Epithelial cell of prostate (primary cell): ENCODE data around the gene CST3.
A peak's percentile ranks its signal among the peaks of the same experiment; 100 is the strongest.
"Not testable (repeated sequence)": the region's sequence is repeated elsewhere in the genome, so short reads cannot be mapped to it uniquely, and the experiment has no call there.

ENCODE experiments used
- DNase-seq: peaks from one replicate; pipeline ENCODE4 v3.0.0-alpha.2; 2011; ENCODE audit warnings: low read depth, low spot score
- H3K27ac ChIP-seq: fragments of 450-650 bp; 2 replicates; pipeline ENCODE4 v1.5.1; 2017; ENCODE audit warnings: mild to moderate bottlenecking

Gene CST3

DNA sequence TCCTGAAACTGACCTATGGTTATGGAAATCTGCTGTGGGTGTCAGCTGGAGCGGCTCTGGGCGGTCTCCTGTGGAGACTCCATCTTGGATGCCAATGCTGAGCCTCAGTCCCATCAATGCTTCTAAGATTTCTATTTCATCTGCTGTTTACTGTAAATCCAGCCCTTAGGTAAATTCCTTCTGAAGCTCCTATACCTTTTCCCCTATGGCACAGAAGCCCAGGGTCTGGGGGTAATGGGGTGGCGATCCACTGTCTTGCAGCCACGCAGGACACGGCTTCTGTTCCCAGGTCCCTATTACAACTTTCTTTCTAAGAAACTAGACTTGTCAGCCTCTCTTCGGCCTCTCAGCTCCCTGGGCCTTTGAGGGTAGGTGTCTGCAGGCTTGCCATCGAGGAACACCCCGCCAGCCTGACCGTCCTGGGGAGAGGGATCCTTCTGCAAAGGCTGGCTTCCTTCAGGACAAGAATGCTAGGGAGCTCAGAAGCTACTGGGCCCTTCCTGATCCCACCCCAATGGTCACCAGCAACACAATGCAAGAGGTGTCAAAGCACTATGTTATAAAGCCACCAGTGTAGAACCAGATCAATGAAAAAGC, 6.4 kb downstream of the CST3 start:
- DNase-seq: no peak
- H3K27ac ChIP-seq: no peak overlapping the region

DNA sequence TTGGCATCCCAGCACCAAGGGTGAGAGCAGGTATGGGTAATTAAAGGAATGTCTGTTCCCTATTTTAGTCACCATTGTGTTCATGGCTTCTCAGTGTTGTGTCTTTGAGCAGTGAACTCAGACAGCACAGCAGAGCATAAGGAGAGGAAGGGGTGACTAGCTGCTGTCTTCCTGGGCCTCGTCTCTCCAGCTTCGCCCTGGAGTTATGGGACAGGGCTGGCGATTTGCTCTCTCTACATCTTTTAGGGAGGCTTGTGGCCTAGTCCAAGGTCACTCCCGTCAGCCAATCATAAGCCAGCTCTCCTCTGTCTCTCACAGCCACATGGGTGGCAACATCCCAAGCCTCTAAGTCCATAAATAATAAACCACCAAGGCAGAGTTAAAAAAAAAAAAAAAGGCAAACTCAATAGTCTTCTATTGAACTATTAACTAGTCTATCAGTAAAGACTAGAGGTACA, 7.3 kb downstream of the CST3 start:
- H3K27ac ChIP-seq: no peak overlapping the region
- no peak for DNase-seq

- H3K27ac ChIP-seq: peak overlapping the region; percentile 57
- DNase-seq: no peak
Measured at GRCh38 chr20:23629542-23630391, 8.0 kb downstream of the CST3 start.

DNA sequence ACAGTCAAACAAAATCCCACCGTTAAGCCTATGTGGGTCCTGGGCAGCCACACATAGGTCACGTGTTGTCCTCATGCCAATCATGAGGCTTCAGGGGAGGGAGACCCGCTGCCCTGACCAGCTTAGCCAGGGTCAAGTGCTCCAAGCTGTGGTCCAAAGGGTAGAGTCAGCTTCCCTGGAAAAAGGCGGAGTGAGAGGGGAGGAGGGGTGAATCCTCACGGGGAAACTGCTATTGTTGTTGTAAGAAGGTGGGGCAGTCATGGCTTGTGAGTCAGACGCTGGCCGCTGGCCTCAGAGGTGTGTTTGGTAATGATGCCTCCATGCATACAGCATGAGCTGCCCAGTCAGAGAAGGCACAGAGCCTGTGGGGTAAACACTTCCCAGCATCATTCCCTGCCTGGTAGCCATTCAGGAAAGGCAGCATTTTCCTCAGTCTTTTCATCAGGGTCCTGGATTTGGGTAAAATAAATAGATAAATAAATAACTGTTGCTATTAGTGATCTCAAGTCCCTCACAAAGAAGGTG, 8.7 kb downstream of the CST3 start:
- peak overlapping the region; percentile 57 for H3K27ac ChIP-seq
- peak; percentile 84 for DNase-seq

DNA sequence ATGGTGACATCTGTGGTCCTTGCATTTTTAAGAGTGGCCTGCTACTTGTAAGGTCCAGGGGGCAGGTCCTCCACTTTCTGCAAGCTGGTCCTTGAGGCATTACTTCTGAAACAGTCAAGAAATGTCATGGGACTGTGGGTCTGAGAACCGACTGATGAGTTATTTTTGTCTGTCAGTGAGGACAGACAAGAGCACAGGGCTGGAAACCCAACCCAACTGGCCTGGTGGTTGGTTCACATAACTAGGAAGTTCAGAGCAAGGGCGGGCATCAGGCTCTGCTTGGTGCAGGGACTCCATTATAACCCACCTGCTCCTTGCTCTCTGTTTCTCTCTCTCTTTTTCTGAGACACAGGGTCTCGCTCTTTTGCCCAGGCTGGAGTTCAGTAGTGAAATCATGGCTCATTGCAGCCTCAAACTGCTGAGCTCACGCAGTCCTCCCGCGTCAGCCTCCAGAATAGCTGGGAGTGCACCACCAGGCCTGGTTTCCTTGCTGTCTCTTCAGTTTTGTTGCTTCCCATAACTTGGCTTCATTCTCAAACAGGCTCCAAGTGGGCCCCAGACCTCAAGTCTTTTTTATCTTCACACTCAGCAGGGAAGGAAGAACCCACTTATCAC, 9.2 kb downstream of the CST3 start:
- DNase-seq: no peak
- peak overlapping the region; percentile 57 for H3K27ac ChIP-seq

DNA sequence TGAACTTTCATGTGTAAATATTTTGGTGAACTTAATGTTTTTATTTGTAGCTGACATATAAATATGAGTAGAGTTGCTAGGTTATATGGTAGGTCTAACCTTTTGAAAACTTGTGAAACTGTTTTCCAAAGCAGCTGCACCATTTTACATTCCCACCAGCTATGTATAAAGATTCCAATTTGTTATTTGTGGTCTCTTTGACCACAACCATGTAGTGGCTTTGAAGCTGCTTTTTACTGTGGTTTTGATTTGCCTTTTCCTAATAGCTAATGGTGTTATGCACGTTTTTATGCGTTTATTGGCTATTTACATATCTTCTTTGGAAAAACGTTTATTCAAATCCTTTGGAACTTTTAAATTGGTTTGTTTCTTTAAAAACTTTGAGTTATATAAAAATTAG, 10.3 kb downstream of the CST3 start:
- DNase-seq: no peak
- H3K27ac ChIP-seq: no peak overlapping the region

- peak overlapping the region; percentile 41 for H3K27ac ChIP-seq
- DNase-seq: peak; percentile 70
Measured at GRCh38 chr20:23626040-23626620, 11.6 kb downstream of the CST3 start.

- peak; percentile 73 for DNase-seq
- peak overlapping the region; percentile 41 for H3K27ac ChIP-seq
Measured at GRCh38 chr20:23625236-23625964, 12.4 kb downstream of the CST3 start.

- DNase-seq: no peak
- H3K27ac ChIP-seq: peak overlapping the region; percentile 88
Measured at GRCh38 chr20:23624324-23624691, 13.4 kb downstream of the CST3 start.

DNA sequence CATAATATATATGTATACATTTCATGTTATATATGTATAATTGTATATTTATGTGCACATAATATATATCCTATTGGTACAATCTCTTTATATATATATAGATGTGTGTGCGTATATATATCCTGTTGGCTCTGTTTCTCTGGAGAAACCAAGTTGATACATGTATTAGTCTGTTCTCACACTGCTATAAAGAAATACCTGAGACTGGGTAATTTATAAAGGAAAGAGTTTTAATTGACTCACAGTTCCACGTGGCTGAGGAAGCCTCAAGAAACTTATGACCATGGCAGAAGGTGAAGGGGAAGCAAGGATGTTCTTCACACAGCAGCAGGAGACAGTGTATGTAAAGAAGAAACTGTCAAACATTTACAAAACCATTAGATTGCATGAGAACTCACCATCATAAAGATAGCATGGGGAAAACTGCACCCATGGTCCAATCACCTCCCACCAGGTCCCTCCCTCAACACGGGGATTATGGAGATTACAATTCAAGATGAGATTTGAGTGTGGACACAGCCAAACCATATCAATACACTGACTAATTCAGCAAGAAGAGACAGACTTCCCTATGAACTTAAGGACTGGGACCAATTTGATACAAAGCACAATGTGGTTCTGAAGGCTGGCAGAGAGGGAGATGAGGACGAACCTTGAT, 14.0 kb downstream of the CST3 start:
- DNase-seq: no peak
- peak overlapping the region; percentile 88 for H3K27ac ChIP-seq

- DNase-seq: peak; percentile 61
- H3K27ac ChIP-seq: peak overlapping the region; percentile 88
Measured at GRCh38 chr20:23622839-23623343, 14.9 kb downstream of the CST3 start.

DNA sequence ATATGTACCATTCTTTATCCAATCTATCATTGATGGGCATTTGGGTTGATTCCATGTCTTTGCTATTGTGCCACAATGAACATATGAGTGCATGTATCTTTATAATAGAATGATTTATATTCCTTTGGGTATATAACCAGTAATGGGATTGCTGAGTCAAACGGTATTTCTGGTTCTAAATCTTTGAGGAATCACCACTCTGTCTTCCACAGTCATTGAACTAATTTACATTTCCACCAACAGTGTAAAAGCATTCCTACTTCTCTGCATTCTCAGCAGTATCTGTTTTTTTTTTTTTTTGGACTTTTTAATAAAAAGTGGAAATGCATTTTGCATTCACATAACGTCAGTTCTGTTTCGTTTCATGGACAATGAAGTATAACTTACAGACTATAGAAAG, 15.4 kb downstream of the CST3 start:
- not testable (repeated sequence) for DNase-seq

GRCh38 chr20:23620670-23621386, 16.9 kb downstream of the CST3 start:
- DNase-seq, H3K27ac ChIP-seq: not testable (repeated sequence)

More for the DNA sequence above, 15.4 kb downstream of the CST3 start:
- H3K27ac ChIP-seq: peak overlapping the region; percentile 88

DNA sequence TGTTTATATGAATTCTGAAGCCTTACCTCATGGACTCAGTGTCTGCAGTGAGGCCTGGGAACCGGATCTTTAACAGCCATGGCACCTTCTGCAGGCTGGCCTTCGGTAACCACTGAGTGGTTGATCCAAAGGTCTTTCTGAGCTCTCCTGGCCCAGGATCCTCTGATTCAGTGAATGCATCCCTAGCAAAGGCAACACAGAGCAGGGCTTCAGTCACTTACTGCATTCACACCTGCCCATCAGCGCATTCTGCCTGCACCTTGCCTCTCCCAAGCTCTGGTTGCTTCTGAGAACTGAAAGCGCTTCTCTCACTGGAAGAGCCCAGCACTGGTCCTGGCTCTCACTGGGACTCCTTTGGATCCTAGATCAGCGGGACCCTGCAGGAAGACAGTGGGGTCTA, 23.6 kb downstream of the CST3 start:
- no peak overlapping the region for H3K27ac ChIP-seq
- DNase-seq: no peak

DNA sequence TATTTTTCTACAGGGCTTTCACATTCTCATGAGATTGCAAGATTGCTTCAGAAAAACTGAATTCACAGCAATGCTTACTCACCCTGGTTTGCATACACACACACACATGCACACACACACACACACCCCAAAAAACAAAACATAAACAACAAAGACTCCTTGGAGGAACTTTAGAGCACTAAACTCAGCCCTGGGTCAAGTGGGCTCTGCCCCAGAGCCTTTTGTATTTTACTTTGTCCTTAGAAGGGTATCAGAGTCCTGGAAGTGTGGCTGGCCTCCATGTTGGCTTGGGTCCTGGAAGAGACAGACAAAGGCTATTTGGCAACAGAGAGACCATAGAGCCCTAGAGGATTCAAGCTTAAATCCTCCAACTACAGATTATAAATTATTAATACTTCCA, 24.1 kb downstream of the CST3 start:
- no peak overlapping the region for H3K27ac ChIP-seq
- DNase-seq: no peak

- H3K27ac ChIP-seq: no peak overlapping the region
- no peak for DNase-seq
Measured at GRCh38 chr20:23612396-23612795, 25.4 kb downstream of the CST3 start.

DNA sequence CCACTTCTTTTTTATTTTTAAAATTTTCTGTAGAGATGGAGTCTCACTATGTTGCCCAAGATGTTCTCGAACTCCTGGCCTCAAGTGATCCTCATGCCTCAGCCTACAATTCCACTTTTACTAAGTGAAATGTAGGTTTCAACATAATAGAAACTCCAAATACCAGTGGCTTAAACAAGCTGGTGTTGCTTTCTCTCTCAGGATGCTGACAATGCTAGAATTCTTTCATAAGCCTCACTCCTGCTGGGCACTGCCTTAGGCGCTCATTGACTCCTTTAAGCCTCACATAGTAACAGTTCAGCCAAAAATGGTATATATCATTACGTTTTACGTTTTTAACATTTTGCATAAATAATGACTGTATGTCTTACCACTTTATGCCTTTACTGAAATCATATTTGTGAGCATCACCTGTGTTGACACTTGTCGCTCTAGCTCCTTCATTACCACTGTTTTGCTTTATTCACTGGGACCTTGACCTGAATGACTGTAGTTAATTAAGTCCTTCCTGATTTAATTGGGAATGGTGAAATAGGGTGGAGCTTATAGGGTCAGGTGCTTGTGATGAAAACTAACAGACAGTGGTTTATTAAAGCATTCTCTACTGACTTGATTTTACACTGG, 28.2 kb downstream of the CST3 start:
- DNase-seq: no peak
- no peak overlapping the region for H3K27ac ChIP-seq

DNA sequence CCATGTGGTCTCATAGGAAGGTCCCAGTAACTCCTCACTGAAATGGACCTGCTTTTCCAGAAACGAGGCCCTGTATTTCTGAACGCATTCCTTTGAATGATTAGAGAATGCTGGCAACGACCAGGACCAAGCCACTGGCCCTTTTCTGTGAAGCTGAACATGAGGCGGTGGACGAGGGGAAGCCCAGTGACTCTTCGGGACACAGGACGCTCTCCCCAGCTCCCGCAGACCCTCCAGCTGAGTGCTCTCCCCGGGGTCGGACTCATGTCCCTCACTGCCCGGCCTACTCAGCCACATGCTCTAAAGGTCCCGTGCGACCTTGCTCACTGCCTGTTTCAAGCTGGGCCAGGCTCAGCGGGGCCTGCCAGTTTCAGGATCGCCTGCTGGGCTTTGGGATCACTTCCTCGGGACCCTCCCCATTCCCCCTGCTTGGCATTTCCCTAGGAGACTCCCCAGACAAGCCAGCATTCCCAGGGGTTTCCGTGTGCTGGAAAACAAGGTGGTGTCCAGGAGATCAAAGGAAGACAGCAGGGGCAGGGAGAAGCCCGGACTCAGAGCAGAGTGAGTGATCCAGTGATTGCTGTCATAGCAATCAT, 29.4 kb downstream of the CST3 start:
- no peak for DNase-seq
- no peak overlapping the region for H3K27ac ChIP-seq
